ENCODE data around the gene CLIP2. TPM values are rescaled to one million over a fixed set of nuclear protein-coding genes. Genes with fewer than 3 reads are reported as not detected.

Gene CLIP2
- polyA plus RNA-seq, 1 of the 3 experiments (the other 2 are of a cell fraction): 14.3 TPM

- H3K4me2 ChIP-seq: peak within 1 kb of the TSS; percentile 100
- no peaks in the 10 kb centered on the region for H3K27me3 ChIP-seq (ENCODE audit: insufficient read depth)
- H3K9me3 ChIP-seq: no peaks in the 10 kb centered on the region
- peak; percentile 97 for DNase-seq
- peaks cover 46% of the 10 kb centered on the region; the same call in 1 of the 2 replicates for H3K79me2 ChIP-seq (ENCODE audit: insufficient read depth)
- peaks cover 0 to 10% of the 10 kb centered on the region in 2 experiments; a peak in 1 of 4 replicates for H3K4me1 ChIP-seq (ENCODE audit: control insufficient read depth in 1 of 2, insufficient read depth in 2 of 2, low read depth in 1 of 2, low read length in 1 of 2)
- H3K9ac ChIP-seq: peak within 1 kb of the TSS; percentile 79
- H3K9me2 ChIP-seq: no peaks in the 10 kb centered on the region
- H2AFZ ChIP-seq (ENCODE audit: low read depth): peak within 1 kb of the TSS; percentile 96
- WGBS (ENCODE audit: low lambda C conversion rate): 2% methylated on average over 25 of the region's 62 CpGs
- peak within 1 kb of the TSS; percentile 30 to 83; a peak in 3 of 4 replicates for H3K27ac ChIP-seq (ENCODE audit: low read depth in 2 of 2, low read length in 1 of 2)
- peaks cover 16% of the 10 kb centered on the region for H3F3A ChIP-seq (replicated peaks; ENCODE audit: insufficient read depth)
- CTCF ChIA-PET: interaction anchor here (1.5 to 8.3 kb wide), 4 partner anchors 36 to 112 kb away, joined by 7 to 79 read pairs (median 8); no protein-coding TSS in a partner anchor
- TF ChIP-seq NRF1 (IDR thresholded peaks at IDR 0.05; ENCODE audit: low read depth, low read length) (peak; percentile 50), NFIC (IDR thresholded peaks at IDR 0.05; ENCODE audit: borderline replicate concordance) (no peak), CHD2 (IDR thresholded peaks at IDR 0.05; ENCODE audit: low read length, partially characterized antibody) (no peak), FOSL2 (IDR thresholded peaks at IDR 0.05; ENCODE audit: borderline replicate concordance, low read depth) (no peak), SMC3 (IDR thresholded peaks at IDR 0.05; ENCODE audit: low read depth, low read length) (no peak), CTCF (IDR thresholded peaks at IDR 0.05) (no peak), GABPA (IDR thresholded peaks at IDR 0.05; ENCODE audit: low read depth) (no peak), RXRA (IDR thresholded peaks at IDR 0.05; ENCODE audit: borderline replicate concordance, low read depth) (no peak), GATA2 (CRISPR knock-in tag; IDR thresholded peaks at IDR 0.05) (no peak), RAD21 (IDR thresholded peaks at IDR 0.05; ENCODE audit: low read length) (peak; percentile 7; the same call in 1 of the 2 replicates), POLR2AphosphoS5 (IDR thresholded peaks at IDR 0.05; ENCODE audit: low read depth, low read length) (0 out of 2 replicates have a peak, but pooled peaks have one; percentile 27), USF2 (IDR thresholded peaks at IDR 0.05; ENCODE audit: borderline replicate concordance, low read depth, low read length) (no peak), FOXJ3 (CRISPR knock-in tag; IDR thresholded peaks at IDR 0.05) (no peak), USF1 (IDR thresholded peaks at IDR 0.05; ENCODE audit: borderline replicate concordance, low read depth) (no peak), TAF1 (IDR thresholded peaks at IDR 0.05; ENCODE audit: borderline replicate concordance, low read depth, low read length) (peak; percentile 22; the same call in 1 of the 2 replicates), ZBTB33 (IDR thresholded peaks at IDR 0.05; ENCODE audit: borderline replicate concordance, low read depth) (no peak), SIN3A (IDR thresholded peaks at IDR 0.05; ENCODE audit: borderline replicate concordance, low read depth, low read length) (no peak), TEAD4 (IDR thresholded peaks at IDR 0.05; ENCODE audit: borderline replicate concordance, insufficient read depth) (no peak), REST (IDR thresholded peaks at IDR 0.05; ENCODE audit: low read depth, low read length) (no peak), JUND (IDR thresholded peaks at IDR 0.05) (no peak), YY1 (IDR thresholded peaks at IDR 0.05; ENCODE audit: low read depth) (no peak), EP300 (IDR thresholded peaks at IDR 0.05; ENCODE audit: borderline replicate concordance in 1 of 2, low read depth in 1 of 2, low read length in 1 of 2) (no peak), MEF2A (IDR thresholded peaks at IDR 0.05; ENCODE audit: borderline replicate concordance, low read depth) (no peak), ELF1 (IDR thresholded peaks at IDR 0.05) (no peak)
- POLR2A ChIA-PET: interaction anchor here (0.6 kb wide), 2 partner anchors 26 to 40 kb away, joined by 3 read pairs; no protein-coding TSS in a partner anchor
- no peaks in the 10 kb centered on the region for H3K36me3 ChIP-seq (replicated peaks in 1 of 2; ENCODE audit: control insufficient read depth in 1 of 2, insufficient read depth in 2 of 2, low read length in 1 of 2)
- peak within 1 kb of the TSS; percentile 61 to 81 for H3K4me3 ChIP-seq (ENCODE audit: low read depth in 2 of 2, low read length in 1 of 2)
- H4K20me1 ChIP-seq (ENCODE audit: insufficient read depth): peaks cover 9% of the 10 kb centered on the region; the same call in 1 of the 2 replicates
Observed at GRCh38 chr7:74453322-74454011, 164.3 kb downstream of the CLIP2 start, which contains the start of gene GTF2IRD1. GTF2IRD1 (plus strand) TSS chr7:74453906; CDS start chr7:74508081, 54,175 bp downstream.
